Measurements from ENCODE around the gene TRIM41.
"Not testable (repeated sequence)": the region's sequence is repeated elsewhere in the genome, so short reads cannot be mapped to it uniquely, and the experiment has no call there.

Gene TRIM41

DNA sequence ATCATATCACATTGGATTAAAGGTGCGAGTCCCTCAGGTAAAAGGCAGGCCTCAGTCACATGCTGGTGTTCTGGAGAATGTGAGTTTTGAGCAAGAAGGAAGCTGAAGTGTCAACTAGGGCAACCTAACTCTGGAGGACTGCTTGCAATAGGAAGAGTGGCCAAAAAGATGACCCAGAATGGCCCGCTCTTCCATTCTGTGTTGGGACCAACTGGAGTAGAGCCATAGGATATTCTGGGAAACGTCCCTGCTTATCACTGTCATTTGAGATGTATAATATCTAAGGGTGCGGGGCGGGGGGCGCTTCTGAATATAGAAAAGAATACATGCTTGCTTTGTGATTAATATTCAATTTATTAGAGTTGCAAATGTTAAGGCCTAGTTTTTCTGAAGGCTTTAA is 11.0 kb upstream of the TRIM41 start:
- no peak for DNase-seq

DNA sequence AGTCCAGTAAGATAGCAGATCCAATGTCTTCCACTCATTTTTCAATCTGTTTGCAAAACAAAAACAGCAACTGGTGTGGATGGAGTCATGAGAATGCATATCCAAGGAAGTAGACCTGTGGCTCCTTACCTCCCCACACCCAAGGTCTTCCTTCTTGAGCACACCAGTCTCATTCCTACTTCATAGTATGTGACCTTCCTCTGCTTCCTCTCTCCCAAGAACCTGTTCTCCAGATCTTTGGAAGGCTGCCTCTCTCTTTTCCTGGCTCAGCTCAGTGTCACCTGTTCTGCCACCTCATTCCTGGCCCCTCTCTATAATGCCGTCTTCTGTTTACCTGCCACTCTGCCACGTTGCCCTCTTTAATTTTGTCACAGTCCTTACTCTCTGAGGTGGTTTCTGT is 10.1 kb upstream of the TRIM41 start:
- DNase-seq, result no peak

DNA sequence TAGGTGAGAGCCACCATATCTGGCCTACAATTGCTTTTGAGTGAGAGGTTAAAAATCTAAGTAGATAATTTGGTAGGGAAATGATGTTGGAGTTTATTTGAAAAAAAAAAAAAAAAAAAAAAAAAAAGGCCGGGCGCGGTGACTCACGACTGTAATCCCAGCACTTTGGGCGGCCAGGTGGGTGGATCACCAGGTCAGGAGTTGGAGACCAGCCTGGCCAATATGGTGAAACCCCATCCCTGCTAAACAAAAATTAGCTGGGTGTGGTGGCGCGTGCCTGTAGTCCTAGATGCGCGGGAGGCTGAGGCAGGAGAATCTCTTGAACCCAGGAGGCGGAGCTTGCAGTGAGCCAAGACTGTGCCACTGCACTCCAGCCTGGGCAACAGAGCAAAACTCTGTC is 8.8 kb upstream of the TRIM41 start:
- not testable (repeated sequence) for DNase-seq

DNA sequence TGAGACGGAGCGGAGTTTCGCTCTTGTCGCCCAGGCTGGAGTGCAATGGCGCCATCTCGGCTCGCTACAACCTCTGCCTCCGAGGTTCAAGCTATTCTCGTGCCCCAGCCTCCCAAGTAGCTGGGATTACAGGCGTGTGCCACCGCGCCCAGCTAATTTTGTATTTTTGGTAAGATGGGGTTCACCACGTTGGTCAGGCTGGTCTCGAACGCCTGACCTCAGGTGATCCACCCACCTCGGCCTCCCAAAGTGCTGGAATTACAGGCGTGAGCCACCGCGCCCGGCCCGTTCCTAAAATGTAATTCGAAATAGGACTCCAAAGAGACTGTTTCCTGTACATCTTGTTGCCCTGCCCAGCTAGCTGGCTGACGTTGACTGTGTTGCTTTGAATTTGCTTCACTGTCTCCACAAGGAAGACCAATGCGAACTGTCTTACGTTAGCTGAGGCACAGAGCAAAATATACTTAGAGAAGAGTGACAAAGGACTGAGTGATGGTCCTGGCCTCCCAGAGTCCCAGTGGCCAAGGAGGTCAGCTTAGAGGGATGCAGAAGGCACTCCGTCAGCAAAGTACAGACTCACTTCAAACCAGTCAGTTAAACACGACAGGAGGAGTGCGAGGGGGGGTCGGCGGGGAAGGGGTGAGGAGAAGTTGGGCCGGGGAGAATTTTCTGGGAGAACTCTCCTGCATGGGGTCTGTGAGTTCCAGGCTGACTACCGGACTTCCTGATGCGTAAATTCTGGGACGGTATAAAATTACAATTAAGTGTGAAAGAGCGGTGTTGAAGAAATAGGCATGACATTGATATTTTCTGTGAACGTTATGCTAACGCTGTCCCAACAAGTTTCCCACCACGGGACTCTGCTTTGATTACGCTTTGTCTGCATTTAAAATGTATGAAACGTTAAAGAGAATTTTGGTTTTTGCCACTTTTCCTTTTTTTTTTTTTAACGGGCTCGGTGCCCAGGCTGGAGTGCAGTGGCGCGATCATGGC is 6.8 kb upstream of the TRIM41 start:
- no peak for DNase-seq

DNA sequence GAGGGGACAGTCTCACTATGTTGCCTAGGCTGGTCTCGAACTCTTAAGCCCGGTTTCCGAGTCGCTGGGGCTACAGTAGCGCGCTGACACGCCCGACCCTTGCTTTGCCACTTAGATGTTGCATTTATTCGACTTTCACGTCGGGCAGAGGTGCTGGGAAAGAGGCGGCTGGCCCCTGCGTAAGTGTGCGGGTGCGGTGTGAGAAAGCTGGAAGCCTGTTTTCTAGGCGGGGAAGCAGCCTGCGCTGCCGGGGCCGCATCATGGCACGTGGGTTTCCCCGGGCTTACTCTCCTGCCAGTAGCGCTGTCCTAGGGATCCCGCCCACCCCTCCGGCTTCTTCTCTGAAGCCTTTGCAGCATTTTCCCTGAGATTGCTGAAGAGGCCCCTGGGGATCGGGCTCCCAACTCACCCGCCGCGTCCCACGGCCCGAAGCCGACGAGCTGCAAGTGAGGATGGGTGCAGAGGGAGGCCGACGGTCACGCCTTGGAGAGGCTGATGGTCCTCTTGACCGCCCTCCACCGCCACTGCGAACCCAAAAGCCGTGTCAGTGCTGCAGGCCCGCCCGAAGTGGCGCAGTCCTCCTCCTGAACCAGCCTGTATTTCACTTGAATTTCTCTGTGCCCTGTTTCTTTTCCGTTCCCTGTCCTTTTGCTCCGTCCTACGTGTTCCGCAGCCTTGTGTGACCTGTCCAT is 5.8 kb upstream of the TRIM41 start:
- no peak for DNase-seq

DNA sequence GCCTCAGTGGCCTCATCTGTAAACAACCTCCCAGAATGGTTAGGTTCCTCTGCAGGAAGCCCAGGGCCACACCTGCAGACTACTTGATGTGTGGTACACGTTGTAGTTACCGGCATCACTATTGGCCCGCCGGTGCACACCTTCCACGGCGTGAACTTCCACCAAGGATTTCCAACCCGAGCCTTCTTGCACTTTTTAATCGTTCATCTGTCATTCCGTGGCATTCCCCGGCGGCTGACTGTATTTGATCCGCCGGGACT is 5.3 kb upstream of the TRIM41 start:
- DNase-seq, result no peak

DNA sequence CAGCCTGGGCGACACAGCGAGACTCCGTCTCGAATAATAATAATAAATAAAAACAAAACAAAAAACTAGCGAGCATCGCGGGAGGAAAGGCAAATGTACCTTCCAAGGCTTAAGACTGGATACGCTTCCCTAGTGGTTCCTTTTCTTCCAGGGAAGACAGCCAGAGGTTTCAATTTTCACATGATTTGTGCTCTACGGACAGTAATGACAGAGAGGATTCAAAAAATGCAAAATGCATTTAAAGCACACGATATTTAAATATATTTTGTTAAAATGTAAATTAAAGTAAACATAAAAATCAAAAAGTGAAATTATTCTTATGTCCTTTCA is 4.3 kb upstream of the TRIM41 start:
- no peak for DNase-seq

DNA sequence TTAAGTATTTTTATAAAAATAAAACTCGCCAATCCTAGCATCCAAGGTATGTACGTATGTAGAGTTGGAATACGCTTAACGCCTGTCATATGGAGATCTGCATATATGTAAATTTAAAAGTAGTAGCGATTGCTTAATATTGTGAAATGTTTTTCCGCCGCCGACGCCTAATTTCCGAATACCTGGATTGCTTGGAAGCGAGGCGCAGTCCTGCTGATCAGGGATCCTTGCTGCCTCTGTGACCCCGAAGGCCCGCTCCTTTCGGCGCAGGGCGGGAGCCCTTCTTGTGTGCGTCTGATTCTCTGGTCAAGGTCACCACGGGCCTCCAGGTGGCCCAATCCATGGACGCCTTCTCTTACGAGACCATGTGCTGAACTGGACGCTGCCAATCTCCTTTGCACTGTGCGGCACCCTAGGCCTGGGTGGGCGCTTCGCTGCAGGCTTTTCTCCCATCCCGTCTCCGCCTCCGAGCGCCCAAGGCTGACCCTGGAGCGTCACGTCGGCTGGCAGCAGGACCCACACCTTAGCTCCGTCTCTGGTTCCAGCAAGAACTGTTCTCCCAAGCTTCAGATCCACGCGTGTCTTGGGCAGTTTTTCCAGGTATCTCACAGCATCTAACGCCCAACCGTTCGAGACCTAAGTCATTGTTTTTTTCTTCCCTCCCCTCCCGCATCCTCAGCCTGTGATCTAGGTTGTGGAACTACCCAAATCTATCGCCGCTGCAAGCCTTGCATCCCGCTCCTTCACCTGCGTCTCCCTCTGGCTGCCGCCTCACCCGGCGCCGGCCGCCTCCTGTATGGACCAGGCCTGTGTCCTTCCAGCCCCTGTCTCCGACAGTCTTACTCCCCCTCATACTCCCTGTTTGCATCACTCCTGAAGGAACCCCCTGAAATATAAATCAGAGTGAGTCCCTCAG is 3.6 kb upstream of the TRIM41 start:
- DNase-seq, result no peak

DNA sequence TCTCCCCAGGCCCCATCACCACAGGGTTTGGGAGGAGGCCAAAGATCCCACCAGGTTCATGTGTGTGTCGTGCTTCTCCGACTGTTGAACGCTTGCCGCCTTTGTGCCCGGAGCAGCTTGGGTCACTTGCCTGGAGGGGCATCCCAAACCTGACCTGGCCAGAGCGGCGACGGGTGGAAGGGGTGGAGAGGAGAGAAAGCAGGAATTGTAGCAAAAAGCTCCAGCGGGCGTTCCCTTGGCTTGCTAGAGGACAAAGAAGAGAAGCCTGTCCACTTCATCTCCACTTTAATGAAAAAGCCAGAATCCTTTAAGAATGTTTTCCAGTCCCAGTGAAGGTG is 2.9 kb upstream of the TRIM41 start:
- DNase-seq, result no peak

DNA sequence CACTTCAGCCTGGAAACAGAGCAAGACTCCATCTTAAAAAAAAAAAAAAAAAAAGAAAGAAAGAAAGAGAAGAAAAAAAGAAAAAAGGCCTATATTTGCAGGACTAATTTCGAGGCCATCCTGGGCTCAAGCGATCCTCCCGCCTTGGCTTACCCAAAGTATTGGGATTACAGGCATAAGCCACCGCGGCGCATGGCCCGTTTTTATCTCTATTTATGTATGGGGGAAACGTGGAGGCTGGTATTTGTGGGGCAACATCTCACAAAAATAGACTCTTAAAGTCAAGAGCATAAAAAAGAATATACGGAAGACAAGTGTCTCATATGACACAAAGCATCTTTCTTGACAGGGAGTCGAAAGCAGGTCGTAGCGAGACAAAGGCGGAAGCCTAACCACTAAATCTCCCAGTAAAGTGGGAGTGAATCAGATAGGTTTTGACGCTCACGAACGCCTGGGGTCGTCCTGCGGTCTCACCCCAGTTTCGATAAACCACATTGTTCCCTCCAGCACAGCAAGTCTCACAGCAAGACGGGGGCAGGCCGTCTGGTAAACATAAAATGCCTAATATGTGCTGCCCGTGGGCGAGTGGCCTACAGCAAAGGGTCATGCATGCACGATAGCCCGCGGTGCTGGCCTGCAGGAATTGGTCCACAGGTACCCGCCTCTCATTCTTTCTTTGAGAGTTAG is 1.8 kb upstream of the TRIM41 start:
- no peak for DNase-seq

DNA sequence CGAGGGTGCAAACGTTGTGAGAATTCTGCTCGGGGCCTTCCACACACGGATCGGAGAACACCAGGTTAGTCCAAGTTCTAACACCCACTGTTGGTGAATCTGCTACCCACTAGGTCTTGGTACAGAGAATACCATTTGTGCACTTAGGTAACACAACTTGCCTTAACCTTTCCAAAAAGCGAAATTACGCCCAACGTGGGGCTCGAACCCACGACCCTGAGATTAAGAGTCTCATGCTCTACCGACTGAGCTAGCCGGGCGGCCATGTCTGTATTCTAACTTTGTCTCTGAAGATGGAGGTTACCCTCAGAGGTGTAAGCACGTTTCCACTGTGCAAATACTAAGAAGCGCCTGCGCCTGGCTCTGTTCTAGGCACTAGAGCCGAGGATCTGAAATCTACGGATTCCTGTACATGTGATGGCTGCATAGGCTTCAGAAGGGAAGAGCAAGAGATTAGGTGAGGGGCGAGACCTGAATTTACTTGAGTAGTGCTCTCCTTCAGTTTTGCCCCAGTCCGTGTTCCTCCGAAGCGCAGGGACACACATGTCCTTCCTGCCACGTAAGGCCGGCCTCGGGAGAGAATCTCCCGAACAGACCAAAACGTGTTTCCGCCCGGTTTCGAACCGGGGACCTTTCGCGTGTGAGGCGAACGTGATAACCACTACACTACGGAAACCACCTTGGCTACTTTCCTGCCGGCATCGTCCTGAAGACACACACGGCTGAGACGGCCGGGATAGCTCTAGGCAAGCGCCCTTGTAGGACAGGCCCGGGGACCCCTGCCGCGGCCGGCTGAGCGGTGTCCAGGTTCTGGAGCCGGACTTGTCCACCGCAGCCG is 1.1 kb upstream of the TRIM41 start:
- no peak for DNase-seq

DNA sequence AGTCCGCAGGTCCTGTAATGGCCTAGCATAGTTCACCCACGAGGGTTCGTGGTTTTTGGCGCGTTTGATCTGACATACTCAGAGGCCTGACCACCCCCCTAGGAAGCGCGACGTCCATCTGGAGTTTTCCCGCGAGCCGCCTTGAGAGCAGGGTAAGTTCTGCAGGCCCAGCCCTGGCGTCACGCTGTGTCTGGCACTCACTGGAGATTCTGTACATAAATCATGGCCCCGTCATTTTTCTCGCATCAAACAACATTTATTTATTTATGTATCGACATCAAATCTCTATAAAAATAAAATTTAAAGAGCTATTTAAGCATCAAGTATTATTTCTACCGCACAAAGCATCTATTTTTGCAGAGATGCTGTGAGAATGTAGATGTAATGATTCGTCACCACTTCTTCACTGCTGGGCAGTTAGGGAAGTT is 437 bp upstream of the TRIM41 start:
- DNase-seq, result no peak

DNA sequence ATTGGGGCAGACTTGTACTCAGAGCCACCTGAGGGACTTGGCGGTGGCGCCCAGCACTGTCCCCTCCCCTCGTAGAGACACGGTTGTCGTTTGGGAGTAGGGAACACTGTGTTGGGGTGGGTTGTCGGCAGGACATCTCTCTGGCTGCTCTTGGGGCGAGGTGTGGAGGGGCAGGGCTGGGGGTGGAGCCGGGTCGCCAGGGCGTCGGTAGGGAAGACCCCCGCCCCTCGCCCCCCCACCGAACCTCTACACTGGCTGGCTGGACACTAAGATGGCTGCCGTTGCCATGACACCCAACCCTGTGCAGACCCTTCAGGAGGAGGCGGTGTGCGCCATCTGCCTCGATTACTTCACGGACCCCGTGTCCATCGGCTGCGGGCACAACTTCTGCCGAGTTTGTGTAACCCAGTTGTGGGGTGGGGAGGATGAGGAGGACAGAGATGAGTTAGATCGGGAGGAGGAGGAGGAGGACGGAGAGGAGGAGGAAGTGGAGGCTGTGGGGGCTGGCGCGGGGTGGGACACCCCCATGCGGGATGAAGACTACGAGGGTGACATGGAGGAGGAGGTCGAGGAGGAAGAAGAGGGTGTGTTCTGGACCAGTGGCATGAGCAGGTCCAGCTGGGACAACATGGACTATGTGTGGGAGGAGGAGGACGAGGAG is 778 bp downstream of the TRIM41 start:
- no peak for DNase-seq

DNA sequence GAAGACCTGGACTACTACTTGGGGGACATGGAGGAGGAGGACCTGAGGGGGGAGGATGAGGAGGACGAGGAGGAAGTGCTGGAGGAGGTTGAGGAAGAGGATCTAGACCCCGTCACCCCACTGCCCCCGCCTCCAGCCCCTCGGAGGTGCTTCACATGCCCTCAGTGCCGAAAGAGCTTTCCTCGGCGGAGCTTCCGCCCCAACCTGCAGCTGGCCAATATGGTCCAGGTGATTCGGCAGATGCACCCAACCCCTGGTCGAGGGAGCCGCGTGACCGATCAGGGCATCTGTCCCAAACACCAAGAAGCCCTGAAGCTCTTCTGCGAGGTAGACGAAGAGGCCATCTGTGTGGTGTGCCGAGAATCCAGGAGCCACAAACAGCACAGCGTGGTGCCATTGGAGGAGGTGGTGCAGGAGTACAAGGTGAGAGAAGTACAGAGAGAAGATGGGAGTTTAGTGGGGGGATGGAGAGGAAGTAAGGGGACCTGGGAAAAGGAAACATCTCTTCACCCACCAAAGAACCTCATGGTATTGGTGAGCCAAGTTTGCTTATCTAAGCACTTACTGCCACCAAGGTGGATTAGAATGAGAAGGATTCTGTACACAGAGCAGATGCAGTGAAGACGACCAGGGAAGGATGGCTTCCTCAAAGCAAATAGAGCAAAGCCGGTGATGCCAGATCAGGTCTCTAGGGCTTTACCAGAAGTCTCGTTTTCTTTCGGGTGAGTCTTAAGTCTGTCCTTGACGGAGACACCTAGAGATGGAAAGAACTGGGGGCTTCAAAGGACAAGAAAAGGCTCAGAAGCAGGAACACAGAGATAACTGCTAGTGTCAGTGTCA is 1.5 kb downstream of the TRIM41 start:
- DNase-seq, result no peak

DNA sequence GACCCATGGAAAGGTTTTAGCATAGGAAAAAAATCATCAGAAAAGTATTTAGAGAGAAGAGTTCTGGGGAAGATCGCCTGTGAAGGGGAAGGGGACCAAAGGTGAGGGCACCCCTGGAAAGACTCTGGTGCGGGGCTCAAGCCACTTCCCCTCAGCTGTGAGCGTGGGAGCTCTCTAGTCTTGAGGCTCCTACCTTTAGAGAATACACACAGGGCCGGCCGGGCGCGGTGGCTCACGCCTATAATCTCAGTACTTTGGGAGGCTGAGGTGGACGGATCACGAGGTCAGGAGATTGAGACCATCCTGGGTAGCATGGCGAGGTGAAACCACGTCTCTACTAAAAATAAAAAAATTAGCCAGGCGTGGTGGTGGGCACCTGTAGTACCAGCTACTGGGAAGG is 6.9 kb downstream of the TRIM41 start:
- DNase-seq, result no peak

DNA sequence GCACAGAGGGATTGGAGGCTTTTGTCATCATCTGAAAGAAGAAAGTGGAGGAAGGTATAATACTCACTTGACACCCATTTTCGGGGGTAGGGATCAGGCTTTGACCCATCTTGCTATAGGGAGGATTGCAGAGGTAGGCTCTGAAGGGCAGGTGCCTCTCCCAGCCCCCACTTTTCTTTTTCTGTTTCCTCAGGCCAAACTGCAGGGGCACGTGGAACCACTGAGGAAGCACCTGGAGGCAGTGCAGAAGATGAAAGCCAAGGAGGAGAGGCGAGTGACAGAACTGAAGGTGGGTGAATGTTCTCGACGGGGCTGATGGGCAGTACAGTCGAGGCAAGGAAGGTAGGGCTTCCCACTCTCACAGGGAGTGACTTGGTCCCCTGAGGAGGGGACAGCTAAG is 7.5 kb downstream of the TRIM41 start:
- no peak for DNase-seq

DNA sequence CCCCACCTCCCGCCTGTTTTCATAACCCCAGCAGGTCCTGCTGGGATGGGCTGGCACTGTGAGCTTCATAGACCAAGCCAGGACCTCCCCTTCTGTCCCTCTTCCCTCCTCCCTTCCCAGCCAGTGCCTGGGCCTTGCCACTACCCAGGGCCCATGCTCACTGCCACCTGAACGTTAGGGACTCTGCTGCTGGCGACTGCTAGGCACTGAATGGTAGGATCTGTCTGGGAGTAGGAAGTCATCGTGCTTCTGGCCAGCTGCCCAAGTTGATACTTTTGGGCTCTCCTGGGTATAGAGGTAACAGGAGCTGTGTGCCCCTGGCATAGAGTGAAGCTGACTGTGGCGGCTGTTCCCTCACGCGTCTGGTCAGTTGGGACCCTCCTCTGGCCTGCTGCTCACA is 8.4 kb downstream of the TRIM41 start:
- DNase-seq, result no peak

DNA sequence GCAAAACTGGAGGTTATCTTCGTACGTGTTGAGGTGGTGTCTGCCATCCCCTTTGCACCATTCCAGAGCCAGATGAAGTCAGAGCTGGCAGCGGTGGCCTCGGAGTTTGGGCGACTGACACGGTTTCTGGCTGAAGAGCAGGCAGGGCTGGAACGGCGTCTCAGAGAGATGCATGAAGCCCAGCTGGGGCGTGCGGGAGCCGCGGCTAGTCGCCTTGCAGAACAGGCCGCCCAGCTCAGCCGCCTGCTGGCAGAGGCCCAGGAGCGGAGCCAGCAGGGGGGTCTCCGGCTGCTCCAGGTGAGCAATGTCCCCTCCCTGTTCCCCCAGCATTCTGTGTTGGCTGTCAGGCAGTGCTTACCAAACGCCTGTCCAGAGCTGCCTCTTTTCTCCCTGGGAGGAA is 9.5 kb downstream of the TRIM41 start:
- no peak for DNase-seq

DNA sequence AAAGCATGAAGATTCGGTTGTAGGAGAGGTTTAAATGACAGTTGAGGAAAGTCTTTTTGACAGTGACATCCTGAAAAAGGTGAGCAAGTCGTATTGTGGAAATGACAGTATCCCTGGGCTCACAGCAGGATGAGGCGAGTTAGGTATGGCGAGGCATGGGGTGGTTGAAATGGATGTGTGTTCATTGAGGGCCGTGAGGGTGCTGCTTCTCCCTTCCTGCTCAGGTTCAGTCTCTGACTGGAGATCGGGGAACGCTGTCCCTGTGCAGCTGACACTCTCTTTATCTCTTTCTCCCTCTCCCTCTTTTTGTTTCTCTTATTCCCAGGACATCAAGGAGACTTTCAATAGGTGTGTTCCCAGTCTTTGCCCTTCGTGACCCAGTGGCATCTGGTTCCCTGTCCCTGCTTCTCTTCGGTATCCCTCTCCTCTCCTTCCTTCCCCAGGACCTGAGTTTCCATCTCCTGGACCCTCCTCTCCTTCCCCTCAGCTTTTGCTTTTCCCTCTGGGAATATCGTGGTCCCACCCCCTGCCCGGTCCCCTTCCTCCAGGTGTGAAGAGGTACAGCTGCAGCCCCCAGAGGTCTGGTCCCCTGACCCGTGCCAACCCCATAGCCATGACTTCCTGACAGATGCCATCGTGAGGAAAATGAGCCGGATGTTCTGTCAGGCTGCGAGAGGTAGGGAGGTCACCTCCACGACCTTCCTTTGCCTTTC is 10.2 kb downstream of the TRIM41 start:
- DNase-seq, result no peak
